Right lobe of liver (tissue), 4 donors: ENCODE data around the gene FBXO21.

ENCODE experiments used
- CTCF ChIP-seq, 4 donors: fragments of 200-600 bp in 3 of 4; fragments of 450-650 bp in 1 of 4; IDR thresholded peaks; one replicate each; pipeline versions ENCODE4 v1.5.1 to v1.8.0; 2016 to 2022; ENCODE audit warnings: antibody characterized with exemption in 4 of 4, mild to moderate bottlenecking in 2 of 4
- POLR2A ChIP-seq: fragments of 450-650 bp; IDR thresholded peaks from one replicate; pipeline ENCODE4 v1.6.1; 2017; ENCODE audit warnings: antibody characterized with exemption, mild to moderate bottlenecking
- donor health status: DM: no; HTN: no; CAD: no.
- donor health status: DM: no; HTN: no; CAD: no.
- donor health status: DM: no; HTN: yes; CAD: no.

DNA sequence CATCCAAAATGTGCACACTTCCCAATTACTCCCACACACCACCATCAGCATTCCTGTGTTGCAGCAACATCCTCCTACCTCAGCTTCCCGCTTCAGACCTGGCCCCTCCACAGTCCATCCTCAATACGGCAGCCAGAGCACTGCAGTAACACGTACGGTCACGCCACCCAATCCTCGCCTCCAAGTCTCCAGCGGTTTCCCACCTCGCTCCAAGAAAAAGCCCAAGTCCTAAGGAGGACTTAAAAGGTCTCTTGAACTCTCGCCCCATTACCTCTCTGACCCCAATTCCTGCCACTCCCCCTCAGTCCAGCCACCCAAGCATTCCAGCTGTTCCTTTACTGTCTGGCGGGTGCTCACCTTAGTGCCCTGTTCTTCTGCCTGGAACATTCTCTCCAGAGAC is 12.0 kb downstream of the FBXO21 start:
- no peak for TF ChIP-seq CTCF (IDR thresholded peaks at IDR 0.05)
- no peak for TF ChIP-seq POLR2A
